Uterus (tissue), 2 donors: Measurements from ENCODE around the gene PHLPP1.

Experiments
- CTCF ChIP-seq, 4 experiments: fragments of 200-600 bp in 2 of 4; fragments of 450-650 bp in 2 of 4; sonication (generic) in 2 of 4; IDR thresholded peaks; one replicate each; pipeline ENCODE4 v1.5.1; 2016 to 2019; ENCODE audit warnings: antibody characterized with exemption in 4 of 4, mild to moderate bottlenecking in 2 of 4, moderate library complexity in 1 of 4
- POLR2A ChIP-seq, 2 donors: fragments of 450-650 bp; IDR thresholded peaks; one replicate each; pipeline ENCODE4 v1.6.1; 2016; ENCODE audit warnings: antibody characterized with exemption in 2 of 2, mild to moderate bottlenecking in 1 of 2, moderate library complexity in 1 of 2

GRCh38 chr18:63004466-63005089 lies 289.2 kb downstream of the PHLPP1 start:
- no peak for TF ChIP-seq POLR2A (IDR thresholded peaks at IDR 0.05)
- no peak for TF ChIP-seq CTCF (IDR thresholded peaks at IDR 0.05)
